Mesodermal cell (in vitro differentiated cells): Measurements from ENCODE around the gene PVR.
"Not testable (repeated sequence)": the region's sequence is repeated elsewhere in the genome, so short reads cannot be mapped to it uniquely, and the experiment has no call there.

ENCODE experiments used
- H3K27ac ChIP-seq: 2 replicates; pipeline ENCODE4 v1.7.0; 2013; ENCODE audit warnings: mild to moderate bottlenecking, low read depth, low read length, moderate library complexity; ENCODE audit not compliant: severe bottlenecking
- H3K36me3 ChIP-seq: 2 replicates; pipeline ENCODE4 v1.7.1; 2013; ENCODE audit warnings: mild to moderate bottlenecking, low read length, moderate library complexity; ENCODE audit not compliant: control insufficient read depth, insufficient read depth
- H3K4me1 ChIP-seq: one replicate; pipeline ENCODE4 v1.7.1; 2013; ENCODE audit warnings: mild to moderate bottlenecking, low read length; ENCODE audit not compliant: insufficient read depth, control insufficient read depth, poor library complexity, severe bottlenecking
- H3K4me3 ChIP-seq: 2 replicates; pipeline ENCODE4 v1.7.0; 2013; ENCODE audit warnings: low read length, control low read depth, mild to moderate bottlenecking; ENCODE audit not compliant: insufficient read depth, poor library complexity, severe bottlenecking; ENCODE audit errors: extremely low read depth
- H3K9me3 ChIP-seq: 2 replicates; pipeline ENCODE4 v1.7.1; 2013; ENCODE audit warnings: mild to moderate bottlenecking, low read length, moderate library complexity; ENCODE audit not compliant: control insufficient read depth
- WGBS, 2 experiments: methylation state at CpG; one replicate each; pipeline ENCODE4 v1.1.5; 2013; ENCODE audit warnings: missing lambda C conversion rate in 2 of 2; ENCODE audit not compliant: insufficient coverage in 2 of 2; 5-methylcytosine and 5-hydroxymethylcytosine counted together

Gene PVR

DNA sequence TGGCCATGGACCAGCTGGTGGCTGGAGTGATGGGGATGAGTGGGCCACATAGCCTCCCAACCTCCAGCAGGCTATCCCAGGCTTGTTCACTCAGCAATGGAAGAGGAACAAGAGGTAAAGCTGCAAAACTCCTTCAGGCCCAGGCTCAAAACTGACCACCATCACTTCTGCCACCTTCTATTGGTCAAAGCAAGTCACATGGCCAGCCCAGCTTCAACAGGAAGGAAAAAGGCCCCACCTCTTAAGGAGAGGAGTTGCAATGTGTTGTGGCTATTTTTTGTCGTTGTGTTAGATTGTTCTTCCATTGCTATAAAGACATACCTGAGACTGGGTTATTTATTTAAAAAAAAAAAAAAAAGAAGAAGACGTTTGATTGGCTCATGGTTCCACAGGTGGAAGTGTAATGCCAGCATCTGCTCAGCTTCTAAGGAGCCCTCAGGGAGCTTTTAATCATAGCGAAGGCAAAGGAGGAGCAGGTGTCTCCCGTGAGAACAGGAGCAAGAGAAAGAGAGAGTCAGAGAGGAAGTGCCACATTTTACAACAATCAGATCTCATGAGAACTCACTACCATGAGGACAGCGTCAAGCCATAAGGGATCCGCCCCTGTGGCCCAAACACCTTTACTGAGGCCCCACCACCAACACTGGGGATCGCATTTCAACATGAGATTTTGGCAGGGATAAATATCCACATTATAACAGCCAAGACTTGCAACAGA is 24.9 kb upstream of the PVR start:
- Histone ChIP-seq H3K4me1 (no peaks in the 10 kb centered on the region), H3K27ac (no peak overlapping the region), H3K4me3 (no peak overlapping the region), H3K9me3 (no peaks in the 10 kb centered on the region), H3K36me3 (no peaks in the 10 kb centered on the region)
- 79 to 90% methylated on average over 2 to 4 of the region's 7 CpGs for WGBS, 2 experiments

GRCh38 chr19:44620667-44621066 is 23.0 kb upstream of the PVR start:
- 94 to 95% methylated on average over 4 to 5 of the region's 5 CpGs for WGBS, 2 experiments
- Histone ChIP-seq H3K27ac (no peak overlapping the region), H3K4me1 (no peaks in the 10 kb centered on the region), H3K36me3 (no peaks in the 10 kb centered on the region), H3K9me3 (peaks cover 3% of the 10 kb centered on the region), H3K4me3 (no peak overlapping the region)

DNA sequence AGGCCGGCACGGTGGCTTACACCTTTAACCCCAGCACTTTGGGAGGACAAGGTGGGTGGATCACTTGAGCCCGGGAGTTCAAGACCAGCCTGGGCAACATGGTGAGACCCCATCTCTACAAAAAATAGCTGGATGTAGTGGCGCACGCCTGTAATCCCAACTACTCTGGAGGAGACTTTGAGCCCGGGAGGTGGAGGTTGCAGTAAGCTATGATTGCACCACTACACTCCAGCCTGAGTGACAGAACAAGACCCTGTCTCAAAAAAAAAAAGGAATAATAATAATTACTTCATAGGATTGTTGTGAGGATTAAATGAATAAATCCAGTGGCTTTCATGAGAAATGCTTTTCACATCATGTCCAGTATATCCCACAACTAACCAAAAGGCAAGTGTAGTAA is 22.3 kb upstream of the PVR start:
- WGBS, 2 experiments = 55 to 58% methylated on average over 2 to 4 of the region's 6 CpGs

GRCh38 chr19:44623080-44623479 is 20.6 kb upstream of the PVR start:
- peaks cover 5% of the 10 kb centered on the region for H3K9me3 ChIP-seq
- H3K4me3 ChIP-seq = no peak overlapping the region
- no peaks in the 10 kb centered on the region for H3K4me1 ChIP-seq
- no peaks in the 10 kb centered on the region for H3K36me3 ChIP-seq
- 83 to 90% methylated on average over 3 to 5 of the region's 5 CpGs for WGBS, 2 experiments
- H3K27ac ChIP-seq = peak overlapping the region; percentile 3

More for the DNA sequence above, 22.3 kb upstream of the PVR start:
- Histone ChIP-seq H3K9me3 (peaks cover 5% of the 10 kb centered on the region), H3K27ac (no peak overlapping the region), H3K4me1 (no peaks in the 10 kb centered on the region), H3K4me3 (no peak overlapping the region), H3K36me3 (no peaks in the 10 kb centered on the region)

DNA sequence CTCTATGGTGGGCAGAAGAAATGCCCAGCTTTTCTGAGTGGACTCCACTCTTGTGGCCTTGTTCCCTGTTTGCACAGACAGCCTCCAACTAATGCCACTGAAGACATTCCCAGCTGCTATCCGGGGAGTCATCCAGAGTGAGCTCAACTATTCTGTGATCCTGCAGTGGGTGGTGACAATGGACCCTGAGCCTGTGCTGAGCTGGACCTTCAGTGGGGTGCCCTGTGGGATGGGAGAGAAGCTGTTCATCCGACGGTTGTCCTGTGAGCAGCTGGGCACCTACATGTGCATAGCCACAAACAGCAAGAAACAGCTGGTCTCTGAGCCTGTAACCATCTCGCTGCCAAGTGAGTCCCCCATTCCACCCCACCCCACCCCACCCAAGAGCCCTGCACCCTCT is 20.1 kb upstream of the PVR start:
- Histone ChIP-seq H3K4me3 (no peak overlapping the region), H3K4me1 (no peaks in the 10 kb centered on the region), H3K27ac (no peak overlapping the region), H3K36me3 (no peaks in the 10 kb centered on the region), H3K9me3 (peaks cover 5% of the 10 kb centered on the region)
- 74 to 100% methylated on average over 1 to 3 of the region's 4 CpGs for WGBS, 2 experiments

DNA sequence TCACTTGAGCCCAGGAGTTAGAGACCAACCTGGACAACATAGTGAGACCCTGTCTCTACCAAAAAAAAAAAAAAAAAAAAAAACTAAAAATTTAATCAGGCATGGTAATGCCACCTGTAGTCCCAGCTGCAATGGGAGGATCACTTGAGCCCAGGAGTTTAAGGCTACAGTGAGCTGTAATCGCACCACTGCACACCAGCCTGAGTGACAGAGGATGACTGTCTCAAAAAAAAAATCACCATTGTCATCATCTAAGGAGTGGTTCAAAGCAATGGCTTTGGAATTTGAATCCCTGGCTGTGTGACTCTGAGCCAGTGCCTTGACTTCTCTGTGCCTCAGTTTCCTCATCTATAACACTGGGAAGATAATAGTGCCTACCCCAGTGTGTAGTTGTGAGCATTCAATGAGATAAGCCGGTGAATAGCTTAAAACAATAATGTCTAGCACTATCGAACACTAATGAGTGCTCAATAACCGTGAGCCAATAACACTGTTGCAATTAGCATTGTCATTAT is 18.8 kb upstream of the PVR start:
- H3K4me1 ChIP-seq = no peaks in the 10 kb centered on the region
- H3K27ac ChIP-seq = no peak overlapping the region
- WGBS, 2 experiments = 78 to 96% methylated on average over 1 to 3 of the region's 4 CpGs
- H3K4me3 ChIP-seq = no peak overlapping the region
- peaks cover 5% of the 10 kb centered on the region for H3K9me3 ChIP-seq
- no peaks in the 10 kb centered on the region for H3K36me3 ChIP-seq

DNA sequence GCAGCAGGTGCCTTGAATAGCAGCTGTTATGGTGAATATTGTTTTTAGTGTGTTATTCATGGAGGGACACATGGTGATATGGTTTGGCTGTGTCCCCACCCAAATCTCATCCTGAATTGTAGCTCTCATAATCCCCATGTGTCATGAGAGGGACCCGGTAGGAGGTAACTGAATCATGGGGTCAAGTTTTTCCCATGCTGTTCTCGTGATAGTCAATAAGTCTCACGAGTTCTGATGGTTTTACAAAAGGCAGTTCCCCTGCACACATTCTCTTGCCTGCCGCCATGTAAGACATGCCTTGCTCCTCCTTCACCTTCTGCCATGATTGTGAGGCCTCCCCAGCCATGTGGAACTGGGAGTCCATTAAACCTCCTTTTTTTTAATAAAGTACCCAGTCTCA is 18.1 kb upstream of the PVR start:
- H3K36me3 ChIP-seq, H3K4me1 ChIP-seq, H3K9me3 ChIP-seq, H3K4me3 ChIP-seq, H3K27ac ChIP-seq: not testable (repeated sequence)
- WGBS, 2 experiments = 91 to 94% methylated on average over 4 of the region's 4 CpGs

- H3K9me3 ChIP-seq = peaks cover 5% of the 10 kb centered on the region
- H3K36me3 ChIP-seq = no peaks in the 10 kb centered on the region
- H3K4me1 ChIP-seq = no peaks in the 10 kb centered on the region
- 80 to 100% methylated on average over 1 of the region's 1 CpG for WGBS, 2 experiments
- H3K27ac ChIP-seq = no peak overlapping the region
- no peak overlapping the region for H3K4me3 ChIP-seq
Observed at GRCh38 chr19:44626048-44626624, 17.6 kb upstream of the PVR start.

GRCh38 chr19:44627631-44628030 is 16.1 kb upstream of the PVR start:
- 84 to 93% methylated on average over 4 of the region's 4 CpGs for WGBS, 2 experiments

DNA sequence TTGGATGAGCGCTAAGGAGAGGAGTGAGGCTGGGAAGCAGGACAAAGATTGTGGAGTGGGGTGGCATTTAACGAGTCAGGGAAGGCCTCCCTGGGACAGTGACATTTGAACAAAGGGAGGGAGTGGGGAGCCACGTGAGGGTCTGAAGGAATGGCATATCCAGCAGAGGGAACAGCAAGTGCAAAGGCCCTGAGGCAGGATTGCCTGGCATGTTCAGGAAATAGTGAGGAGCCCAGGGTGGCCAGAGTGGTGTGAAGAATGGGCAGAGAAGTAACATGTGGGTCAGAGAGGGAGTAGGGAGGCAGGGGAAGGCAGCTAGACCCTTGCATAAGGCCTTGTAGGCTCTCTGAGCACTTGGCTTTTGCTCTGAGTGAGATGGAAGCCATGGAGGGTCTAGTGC is 14.9 kb upstream of the PVR start:
- peaks cover 5% of the 10 kb centered on the region for H3K9me3 ChIP-seq
- WGBS, 2 experiments = 77 to 93% methylated on average over 3 of the region's 3 CpGs

More at GRCh38 chr19:44627631-44628030, 16.1 kb upstream of the PVR start:
- Histone ChIP-seq H3K4me1 (no peaks in the 10 kb centered on the region), H3K9me3 (peaks cover 5% of the 10 kb centered on the region), H3K27ac (no peak overlapping the region), H3K36me3 (no peaks in the 10 kb centered on the region), H3K4me3 (no peak overlapping the region)

GRCh38 chr19:44631611-44632010 is 12.1 kb upstream of the PVR start:
- H3K4me1 ChIP-seq, H3K4me3 ChIP-seq, H3K36me3 ChIP-seq, H3K27ac ChIP-seq, H3K9me3 ChIP-seq: not testable (repeated sequence)
- 83 to 95% methylated on average over 3 to 6 of the region's 8 CpGs for WGBS, 2 experiments

More for the DNA sequence above, 14.9 kb upstream of the PVR start:
- H3K27ac ChIP-seq = no peak overlapping the region
- H3K36me3 ChIP-seq = no peaks in the 10 kb centered on the region
- no peaks in the 10 kb centered on the region for H3K4me1 ChIP-seq
- H3K4me3 ChIP-seq = no peak overlapping the region
